LNCAP (cell line): ENCODE measurements around the gene TMEM130.

ENCODE experiments used
- CTCF ChIP-seq: fragments of 450-650 bp; IDR thresholded peaks from 2 replicates; pipeline ENCODE4 v1.5.1; 2017; ENCODE audit warnings: mild to moderate bottlenecking

The TMEM130 gene

GRCh38 chr7:98837630-98837972, 32.2 kb downstream of the TMEM130 start:
- no peak for TF ChIP-seq CTCF

- TF ChIP-seq CTCF = peak; percentile 78
Measured at GRCh38 chr7:98836811-98837629, 32.8 kb downstream of the TMEM130 start.

- TF ChIP-seq CTCF = no peak
Measured at GRCh38 chr7:98834949-98835348, 34.9 kb downstream of the TMEM130 start.

GRCh38 chr7:98833022-98833421, 36.8 kb downstream of the TMEM130 start:
- TF ChIP-seq CTCF = no peak

GRCh38 chr7:98831641-98832221, 38.1 kb downstream of the TMEM130 start:
- TF ChIP-seq CTCF = peak; percentile 57

GRCh38 chr7:98830972-98831548, 38.8 kb downstream of the TMEM130 start:
- no peak for TF ChIP-seq CTCF

- TF ChIP-seq CTCF = no peak
Measured at GRCh38 chr7:98828368-98828767, 41.4 kb downstream of the TMEM130 start.
